Stimulated activated CD8-positive, alpha-beta memory T cell treated with anti-CD3 and anti-CD28 coated beads, Interleukin-4, amount 100 ng/mL, for 4 hours (primary cell): ENCODE results near the gene CSH1.
"Not testable (repeated sequence)": the region's sequence is repeated elsewhere in the genome, so short reads cannot be mapped to it uniquely, and the experiment has no call there.

ENCODE experiments used
- DNase-seq, 2 donors: peaks; one replicate each; pipeline ENCODE4 v3.0.0-alpha.2; 2020; ENCODE audit warnings: low read depth in 2 of 2, low spot score in 1 of 2

The CSH1 gene

GRCh38 chr17:63928966-63929695, 32.8 kb upstream of the CSH1 start:
- DNase-seq: no peak

- no peak for DNase-seq
Measured at GRCh38 chr17:63928172-63928666, 31.8 kb upstream of the CSH1 start.

- DNase-seq: no peak
Measured at GRCh38 chr17:63927464-63928171, 31.2 kb upstream of the CSH1 start.

GRCh38 chr17:63926164-63926563, 29.8 kb upstream of the CSH1 start:
- no peak for DNase-seq

- no peak for DNase-seq
Measured at GRCh38 chr17:63925615-63926014, 29.2 kb upstream of the CSH1 start.

GRCh38 chr17:63922402-63922801, 26.0 kb upstream of the CSH1 start:
- not testable (repeated sequence) for DNase-seq

GRCh38 chr17:63920779-63921178, 24.4 kb upstream of the CSH1 start:
- DNase-seq: not testable (repeated sequence)

GRCh38 chr17:63920050-63920449, 23.7 kb upstream of the CSH1 start:
- DNase-seq: not testable (repeated sequence)

GRCh38 chr17:63919311-63919723, 22.9 kb upstream of the CSH1 start:
- peak; percentile 38 to 58 for DNase-seq

GRCh38 chr17:63918789-63919305, 22.5 kb upstream of the CSH1 start, which contains the start of gene GH1:
GH1 (minus strand) TSS chr17:63918839; CDS start chr17:63918776, 63 bp downstream.
- not testable (repeated sequence) for DNase-seq

GRCh38 chr17:63918305-63918704, 21.9 kb upstream of the CSH1 start:
- DNase-seq: no peak

GRCh38 chr17:63917646-63918045, 21.3 kb upstream of the CSH1 start:
- no peak for DNase-seq

GRCh38 chr17:63917206-63917605, 20.8 kb upstream of the CSH1 start:
- DNase-seq: not testable (repeated sequence)

GRCh38 chr17:63916566-63917185, 20.3 kb upstream of the CSH1 start:
- no peak for DNase-seq

- not testable (repeated sequence) for DNase-seq
Measured at GRCh38 chr17:63915753-63916152, 19.4 kb upstream of the CSH1 start.

- DNase-seq: no peak
Measured at GRCh38 chr17:63914471-63914870, 18.1 kb upstream of the CSH1 start.

- peak; percentile 26 to 57 for DNase-seq
Measured at GRCh38 chr17:63911657-63912100, 15.3 kb upstream of the CSH1 start.

- no peak for DNase-seq
Measured at GRCh38 chr17:63911041-63911635, 14.8 kb upstream of the CSH1 start, which contains the start of gene CSHL1. CSHL1 (minus strand) TSS chr17:63911258; CDS start chr17:63911196, 62 bp downstream.

- no peak for DNase-seq
Measured at GRCh38 chr17:63910096-63910495, 13.7 kb upstream of the CSH1 start.

- not testable (repeated sequence) for DNase-seq
Measured at GRCh38 chr17:63909586-63909985, 13.2 kb upstream of the CSH1 start.
